COLO668 (cell line): ENCODE data around the gene TMPRSS4.

ENCODE experiments used
- DNase-seq: peaks from one replicate; lab custom pipeline; 2025; ENCODE audit not compliant: unreplicated experiment; lab: John Stamatoyannopoulos, UW

Gene TMPRSS4

GRCh38 chr11:118152020-118152551, 75.2 kb downstream of the TMPRSS4 start:
- DNase-seq = no peak

GRCh38 chr11:118152552-118153471, 75.9 kb downstream of the TMPRSS4 start, which contains the start of gene SCN4B:
SCN4B (minus strand) TSS chr11:118152823; CDS start chr11:118152673, 150 bp downstream.
- peak; percentile 55 for DNase-seq

GRCh38 chr11:118153516-118153915, 76.6 kb downstream of the TMPRSS4 start:
- DNase-seq = no peak

GRCh38 chr11:118153976-118154375, 77.1 kb downstream of the TMPRSS4 start:
- no peak for DNase-seq

GRCh38 chr11:118154641-118155040, 77.8 kb downstream of the TMPRSS4 start:
- no peak for DNase-seq

- DNase-seq = no peak
These were observed 79.1 kb downstream of the TMPRSS4 start for GRCh38 chr11:118155776-118156530.

GRCh38 chr11:118156531-118157185, 79.8 kb downstream of the TMPRSS4 start:
- peak; percentile 10 for DNase-seq

- no peak for DNase-seq
These were observed 80.5 kb downstream of the TMPRSS4 start for GRCh38 chr11:118157186-118157895.

- DNase-seq = no peak
These were observed 84.9 kb downstream of the TMPRSS4 start for GRCh38 chr11:118161786-118162185.

GRCh38 chr11:118162846-118163245, 86.0 kb downstream of the TMPRSS4 start:
- DNase-seq = no peak

GRCh38 chr11:118163494-118163893, 86.6 kb downstream of the TMPRSS4 start:
- DNase-seq = no peak

- no peak for DNase-seq
These were observed 88.0 kb downstream of the TMPRSS4 start for GRCh38 chr11:118164885-118165284.

GRCh38 chr11:118166641-118167040, 89.8 kb downstream of the TMPRSS4 start:
- DNase-seq = no peak

GRCh38 chr11:118167253-118167652, 90.4 kb downstream of the TMPRSS4 start:
- DNase-seq = no peak

GRCh38 chr11:118167906-118168305, 91.0 kb downstream of the TMPRSS4 start:
- DNase-seq = no peak

GRCh38 chr11:118168316-118168715, 91.4 kb downstream of the TMPRSS4 start:
- no peak for DNase-seq

- no peak for DNase-seq
These were observed 91.9 kb downstream of the TMPRSS4 start for GRCh38 chr11:118168751-118169150.

GRCh38 chr11:118169300-118170140, 92.6 kb downstream of the TMPRSS4 start:
- no peak for DNase-seq

- no peak for DNase-seq
These were observed 93.4 kb downstream of the TMPRSS4 start for GRCh38 chr11:118170231-118170630.

- DNase-seq = peak; percentile 17
These were observed 94.0 kb downstream of the TMPRSS4 start for GRCh38 chr11:118170882-118171268.
